GM12891 (cell line): ENCODE data around the gene CST7.

Experiments used
- POLR2A ChIP-seq: IDR thresholded peaks from 2 replicates; pipeline ENCODE4 v1.6.1; 2011; ENCODE audit warnings: low read depth, low read length, control low read depth
- POLR2AphosphoS5 ChIP-seq: IDR thresholded peaks from 2 replicates; pipeline ENCODE4 v1.6.1; 2011; ENCODE audit warnings: low read depth, low read length, control low read depth

DNA sequence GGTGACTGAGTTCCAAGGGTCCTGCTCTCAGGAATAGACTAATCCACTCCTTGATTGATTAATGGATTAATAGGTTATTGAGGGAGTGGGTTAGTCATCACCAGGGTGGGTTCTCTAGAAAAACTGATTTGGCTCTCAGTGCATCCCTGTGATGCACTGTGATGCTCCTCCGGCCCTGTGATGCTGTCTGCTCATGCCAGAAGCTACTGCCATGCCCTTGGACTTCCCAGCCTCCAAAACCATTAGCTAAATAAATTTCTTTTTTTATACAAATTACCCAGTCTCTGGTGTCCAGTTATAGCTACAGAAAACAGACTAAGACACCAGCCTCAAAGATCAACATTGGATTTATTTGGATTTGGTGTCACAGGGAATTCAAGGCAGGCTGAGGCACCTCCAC lies 40.4 kb upstream of the CST7 start:
- TF ChIP-seq POLR2AphosphoS5 = no peak
- no peak for TF ChIP-seq POLR2A
